EH (cell line): Measurements from ENCODE around the gene SLF2.

Experiments used
- DNase-seq: peaks from one replicate; pipeline ENCODE4 v3.0.0-alpha.2; 2015; ENCODE audit warnings: low read depth

Gene SLF2

GRCh38 chr10:101000127-101000914 lies 87.6 kb downstream of the SLF2 start:
- DNase-seq, result peak; percentile 41

- DNase-seq, result peak; percentile 93
These were observed 88.3 kb downstream of the SLF2 start for GRCh38 chr10:101000915-101001658.

DNA sequence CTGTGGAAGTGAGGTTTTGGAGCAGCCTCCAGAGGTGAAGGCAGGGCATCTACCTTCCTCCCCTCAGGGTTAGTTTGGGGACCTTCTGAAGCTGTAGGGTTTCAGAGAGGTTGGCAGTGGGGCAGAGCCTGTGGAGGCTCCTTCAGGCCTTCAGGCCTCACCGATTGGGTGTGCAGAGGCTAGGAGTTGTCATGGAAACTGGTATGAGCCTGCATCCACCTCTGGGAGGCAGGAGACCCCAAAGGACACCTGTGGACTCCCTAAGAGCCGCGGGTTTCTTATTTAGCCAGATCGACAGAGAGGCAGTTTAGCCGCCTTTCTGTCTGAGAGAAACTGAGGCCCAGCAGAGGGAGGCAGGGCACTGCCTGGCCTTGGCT lies 88.9 kb downstream of the SLF2 start:
- DNase-seq, result no peak

GRCh38 chr10:101002456-101002855 lies 89.7 kb downstream of the SLF2 start:
- no peak for DNase-seq

GRCh38 chr10:101003639-101004206 lies 91.0 kb downstream of the SLF2 start:
- no peak for DNase-seq

DNA sequence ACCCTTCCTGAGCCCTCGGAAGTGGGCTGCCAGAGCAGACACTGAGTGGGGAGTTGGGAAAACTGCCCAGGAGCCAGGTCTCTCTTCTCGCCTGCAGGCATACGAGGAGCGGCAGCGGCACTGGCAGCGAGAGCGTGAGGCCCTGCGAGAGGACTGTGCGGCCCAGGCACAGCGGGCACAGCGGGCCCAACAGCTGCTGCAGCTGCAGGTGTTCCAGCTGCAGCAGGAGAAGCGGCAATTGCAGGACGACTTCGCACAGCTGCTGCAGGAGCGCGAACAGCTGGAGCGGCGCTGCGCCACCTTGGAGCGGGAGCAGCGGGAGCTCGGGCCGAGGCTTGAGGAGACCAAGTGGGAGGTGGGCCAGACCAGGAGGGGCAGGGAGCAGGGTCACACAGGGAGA lies 92.6 kb downstream of the SLF2 start:
- DNase-seq, result no peak

GRCh38 chr10:101005869-101006567 lies 93.3 kb downstream of the SLF2 start:
- DNase-seq, result no peak

DNA sequence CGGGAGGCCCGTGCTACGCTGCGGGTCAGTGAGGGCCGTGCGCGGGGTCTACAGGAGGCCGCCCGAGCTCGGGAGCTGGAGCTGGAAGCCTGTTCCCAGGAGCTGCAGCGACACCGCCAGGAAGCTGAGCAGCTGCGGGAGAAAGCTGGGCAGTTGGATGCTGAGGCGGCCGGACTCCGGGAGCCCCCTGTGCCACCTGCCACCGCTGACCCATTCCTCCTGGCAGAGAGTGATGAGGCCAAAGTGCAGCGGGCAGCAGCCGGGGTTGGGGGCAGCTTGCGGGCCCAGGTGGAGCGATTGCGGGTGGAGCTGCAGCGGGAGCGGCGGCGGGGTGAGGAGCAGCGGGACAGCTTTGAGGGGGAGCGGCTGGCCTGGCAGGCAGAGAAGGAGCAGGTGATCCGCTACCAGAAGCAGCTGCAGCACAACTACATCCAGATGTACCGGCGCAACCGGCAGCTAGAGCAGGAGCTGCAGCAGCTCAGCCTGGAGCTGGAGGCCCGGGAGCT lies 93.9 kb downstream of the SLF2 start:
- no peak for DNase-seq

DNA sequence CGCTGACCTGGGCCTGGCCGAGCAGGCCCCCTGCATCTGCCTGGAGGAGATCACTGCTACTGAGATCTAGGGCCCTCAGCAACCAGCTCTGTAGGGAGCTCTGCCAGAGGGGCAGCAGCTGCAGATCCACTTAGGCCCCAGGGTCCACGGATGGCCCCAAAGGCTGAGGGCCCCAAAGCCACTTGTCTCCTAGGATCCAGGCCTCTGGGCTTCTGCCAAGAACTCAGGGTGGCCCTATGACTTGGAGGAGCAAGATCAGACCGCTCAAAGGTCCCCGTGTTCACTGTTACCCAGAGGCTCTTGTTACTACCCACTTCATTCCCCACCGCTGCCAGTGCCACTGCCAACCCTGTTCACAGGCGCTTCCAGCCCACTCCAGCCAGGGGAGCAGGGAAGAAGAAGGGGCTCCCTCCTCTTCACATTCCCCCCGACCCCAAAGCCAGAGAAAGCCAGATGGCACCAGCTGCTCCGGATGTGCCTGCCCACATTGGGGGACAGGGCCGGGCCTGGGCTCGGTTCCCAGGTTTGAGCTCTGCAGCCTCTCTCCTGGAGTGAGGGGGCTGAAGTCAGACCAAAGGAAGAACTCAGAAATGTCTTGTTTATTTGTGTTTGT lies 94.4 kb downstream of the SLF2 start:
- DNase-seq, result no peak

- DNase-seq, result peak; percentile 22
These were observed 95.4 kb downstream of the SLF2 start for GRCh38 chr10:101007915-101008822.

GRCh38 chr10:101008823-101009423 lies 96.2 kb downstream of the SLF2 start:
- no peak for DNase-seq

DNA sequence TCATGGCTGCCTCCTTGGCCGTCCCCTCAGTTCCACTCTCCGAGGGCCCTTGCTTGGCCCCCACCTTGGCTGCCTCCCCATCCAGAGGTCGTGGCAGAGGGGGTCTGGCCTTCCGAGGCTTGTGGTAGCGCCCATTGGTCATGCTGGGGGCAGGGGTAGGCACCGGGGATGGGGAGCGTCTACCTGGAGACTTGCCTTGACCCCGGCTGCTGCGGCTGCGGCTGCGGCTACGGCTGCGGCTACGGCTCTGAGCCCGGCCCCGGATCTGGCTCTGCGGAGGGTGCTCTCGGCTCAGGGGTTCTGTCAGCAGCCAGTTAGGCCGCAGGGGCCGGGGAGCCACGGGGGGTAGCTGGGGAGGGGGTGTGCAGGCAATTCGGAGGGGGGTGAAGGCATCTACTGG lies 97.6 kb downstream of the SLF2 start:
- no peak for DNase-seq

GRCh38 chr10:101011517-101012423 lies 99.0 kb downstream of the SLF2 start:
- DNase-seq, result peak; percentile 34

DNA sequence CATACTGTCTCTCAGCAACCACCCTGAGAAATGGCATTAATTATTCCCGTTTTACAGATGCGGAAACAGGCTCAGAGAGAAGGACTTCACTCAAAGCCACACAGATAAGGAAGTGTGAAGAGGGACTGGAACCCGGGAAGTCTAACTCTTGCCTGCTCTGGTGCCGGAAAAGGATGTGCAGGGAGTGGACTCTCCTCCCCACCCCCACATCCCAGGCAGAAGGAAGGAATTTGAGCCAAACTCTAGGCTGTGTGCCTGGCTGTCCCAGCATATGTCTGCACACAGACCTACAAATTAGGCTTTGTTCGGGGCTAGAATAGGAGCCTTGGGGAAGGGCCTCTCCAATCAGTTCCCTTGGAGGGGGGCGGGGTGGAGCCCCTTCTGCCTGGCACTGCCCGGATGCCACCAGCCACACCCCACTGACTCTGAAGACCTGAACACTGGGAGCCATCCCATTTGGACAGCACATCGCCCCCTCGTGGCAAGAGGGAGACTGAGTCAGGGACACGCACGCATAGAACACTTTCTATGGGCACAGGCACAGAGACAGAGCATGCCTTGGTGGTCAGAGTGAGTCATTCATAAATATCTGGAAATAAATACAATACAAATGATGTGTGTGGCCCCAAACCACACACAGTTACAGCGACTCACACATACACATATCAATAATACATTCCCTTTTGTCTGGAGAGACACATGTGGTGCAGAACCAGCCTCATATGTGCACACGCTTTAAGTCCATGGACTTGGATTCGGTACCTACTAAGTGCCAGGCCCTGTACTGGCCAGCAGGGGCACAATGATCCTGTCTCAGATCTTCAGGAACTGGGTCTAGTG lies 100.0 kb downstream of the SLF2 start:
- peak; percentile 95 for DNase-seq

GRCh38 chr10:101013365-101013825 lies 100.6 kb downstream of the SLF2 start:
- DNase-seq, result no peak

DNA sequence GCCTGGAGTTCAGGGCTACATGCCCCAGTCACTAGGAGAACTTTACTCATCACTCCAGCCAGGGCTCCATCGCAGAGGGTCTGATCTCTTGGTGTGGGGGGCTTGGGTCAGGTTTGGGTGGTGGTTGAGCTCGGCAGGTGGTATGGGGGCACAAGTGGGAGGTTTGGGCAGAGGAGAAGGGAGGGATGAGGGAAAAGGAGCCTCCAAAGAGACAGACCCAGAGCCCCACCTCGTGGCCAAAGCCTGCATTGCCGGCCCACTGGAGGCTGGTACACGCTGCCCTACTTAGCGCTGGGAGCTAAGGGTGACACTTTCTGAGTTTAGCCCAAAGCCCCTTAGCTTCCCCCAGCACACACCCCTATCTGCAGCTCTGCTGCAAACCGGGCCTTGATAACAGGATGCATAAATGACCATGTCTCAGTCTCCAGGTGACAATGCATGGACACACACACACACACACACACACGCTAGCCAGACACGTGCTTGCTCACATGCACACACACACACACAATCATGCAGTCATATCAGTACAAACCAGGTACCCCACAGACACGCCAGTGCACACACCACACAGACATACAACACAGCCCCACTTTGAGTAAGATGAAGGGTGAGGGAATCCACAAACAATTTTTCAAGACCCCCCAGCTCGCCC lies 101.6 kb downstream of the SLF2 start:
- DNase-seq, result peak; percentile 72
